ENCODE results near the gene RHOT2. TPM values are rescaled to one million over a fixed set of nuclear protein-coding genes. Genes with fewer than 3 reads are reported as not detected.
A peak's percentile ranks its signal among the peaks of the same experiment; 100 is the strongest.

The RHOT2 gene
- total and polyA plus RNA-seq, 9 of the 15 experiments (the other 6 are each of a cell fraction or from before 2014, with no cell fraction given): 5.0 to 373 (median 112) TPM

GRCh38 chr16:629185-629832, 38.6 kb upstream of the RHOT2 start:
- 0 out of 3 replicates have a peak, but pooled peaks cover 6% of the 10 kb centered on the region for H3K79me2 ChIP-seq (ENCODE audit: control insufficient read depth, insufficient read depth, low read length)
- H3K27me3 ChIP-seq (ENCODE audit: control insufficient read depth in 2 of 2, insufficient read depth in 2 of 2, low read length in 2 of 2): no peaks in the 10 kb centered on the region
- peak overlapping the region in 1 of 2 experiments; percentile 84; a peak in 2 of 4 replicates for H3K9ac ChIP-seq (ENCODE audit: insufficient read depth in 1 of 2, low read depth in 2 of 2, low read length in 2 of 2)
- H3K4me2 ChIP-seq (ENCODE audit: insufficient read depth, low read length): no peak overlapping the region
- FAIRE-seq (no peak), DNase-seq (ENCODE audit: extremely low read depth in 1 of 4, low spot score in 3 of 4) (no peak), ATAC-seq (no peak)
- H4K20me1 ChIP-seq (replicated peaks; ENCODE audit: control insufficient read depth, insufficient read depth, low read length): no peaks in the 10 kb centered on the region
- peaks cover 24 to 92% of the 10 kb centered on the region in 2 experiments for H3K4me1 ChIP-seq (replicated peaks in 1 of 2; ENCODE audit: control insufficient read depth in 2 of 2, insufficient read depth in 2 of 2, low read length in 2 of 2)
- 81% methylated on average over 27 of the region's 29 CpGs for WGBS (ENCODE audit: insufficient coverage, low coverage, missing lambda C conversion rate)
- no peak for TF ChIP-seq HMG20B (CRISPR knock-in tag; IDR thresholded peaks at IDR 0.05)
- TF ChIP-seq ZNF449 (CRISPR knock-in tag; IDR thresholded peaks at IDR 0.05): no peak
- TF ChIP-seq RBM22 (IDR thresholded peaks at IDR 0.05; ENCODE audit: low read depth, low read length, poor library complexity, severe bottlenecking): peak; percentile 27
- 0 out of 2 replicates have a peak, but pooled peaks have one; percentile 38 for TF ChIP-seq GABPB1 (CRISPR knock-in tag; IDR thresholded peaks at IDR 0.05)
- TF ChIP-seq YY1 (IDR thresholded peaks at IDR 0.05; ENCODE audit: borderline replicate concordance in 1 of 3, control insufficient read depth in 1 of 3, extremely low read depth in 1 of 3, insufficient read depth in 3 of 3, insufficient read length in 1 of 3, insufficient replicate concordance in 2 of 3, low read depth in 1 of 3, low read length in 2 of 3): peak in 1 of 3 experiments; percentile 9
- no peak for TF ChIP-seq ID3 (CRISPR knock-in tag; IDR thresholded peaks at IDR 0.05)
- TF ChIP-seq ID3 (tag; IDR thresholded peaks at IDR 0.05): no peak
- in situ Hi-C loops (cut with MboI) (no loop called here), intact Hi-C loops (cut with micrococcal nuclease) (no loop called here)
- H3K36me3 ChIP-seq (ENCODE audit: control insufficient read depth, insufficient read depth, low read length): peaks cover 39% of the 10 kb centered on the region; the same call in 2 of the 3 replicates
- no peaks in the 10 kb centered on the region for H3K9me1 ChIP-seq (ENCODE audit: control insufficient read depth, insufficient read depth, low read length)
- POLR2A ChIA-PET: interaction anchor here (0.9 kb wide), 1 partner anchor 40 kb away, joined by 4 read pairs; no protein-coding TSS in a partner anchor
- H3K4me3 ChIP-seq: no peak overlapping the region
- CTCF ChIA-PET (ENCODE audit: low intra/inter-chr PET ratio): no interaction called here
- H2AFZ ChIP-seq (ENCODE audit: low read depth, low read length): no peak overlapping the region
- BruUV-seq (replicated peaks): no TSS peak
- no peaks in the 10 kb centered on the region for H3K9me3 ChIP-seq (replicated peaks; ENCODE audit: control insufficient read depth, insufficient read depth, low read depth, low read length)
- peak overlapping the region; percentile 64; the same call in 2 of the 3 replicates for H3K27ac ChIP-seq (ENCODE audit: extremely low read depth, low read depth, low read length)

Data from K562 (cell line).